GM18505 (cell line): ENCODE results near the gene HDAC4.

Source experiments
- ATAC-seq: cut with Tn5 transposase; IDR thresholded peaks from one replicate; pipeline ENCODE4 v1.9.1; 2021; ENCODE audit not compliant: unreplicated experiment
- POLR2A ChIP-seq: IDR thresholded peaks from 4 replicates; pipeline ENCODE4 v1.6.1; 2011; ENCODE audit warnings: borderline replicate concordance; ENCODE audit not compliant: insufficient read depth, insufficient read length; ENCODE audit errors: extremely low read depth

Gene HDAC4

GRCh38 chr2:239398521-239398921 is 2.3 kb downstream of the HDAC4 start:
- no peak for ATAC-seq
- no peak for TF ChIP-seq POLR2A

GRCh38 chr2:239397931-239398471 is 2.8 kb downstream of the HDAC4 start:
- ATAC-seq, result no peak
- no peak for TF ChIP-seq POLR2A

- no peak for TF ChIP-seq POLR2A
- ATAC-seq, result no peak
Observed at GRCh38 chr2:239396881-239397681, 3.7 kb downstream of the HDAC4 start.

- no peak for TF ChIP-seq POLR2A
- ATAC-seq, result no peak
Observed at GRCh38 chr2:239395524-239395923, 5.3 kb downstream of the HDAC4 start.

GRCh38 chr2:239394978-239395377 is 5.8 kb downstream of the HDAC4 start:
- TF ChIP-seq POLR2A, result no peak
- no peak for ATAC-seq

- no peak for ATAC-seq
- no peak for TF ChIP-seq POLR2A
Observed at GRCh38 chr2:239394346-239394945, 6.4 kb downstream of the HDAC4 start.

GRCh38 chr2:239393941-239394340 is 6.9 kb downstream of the HDAC4 start:
- TF ChIP-seq POLR2A, result no peak
- no peak for ATAC-seq

GRCh38 chr2:239393388-239393940 is 7.4 kb downstream of the HDAC4 start:
- TF ChIP-seq POLR2A, result no peak
- ATAC-seq, result no peak

- ATAC-seq, result no peak
- no peak for TF ChIP-seq POLR2A
Observed at GRCh38 chr2:239392688-239393387, 8.0 kb downstream of the HDAC4 start.

GRCh38 chr2:239392072-239392357 is 8.8 kb downstream of the HDAC4 start:
- no peak for TF ChIP-seq POLR2A
- ATAC-seq, result no peak

GRCh38 chr2:239391286-239392071 is 9.3 kb downstream of the HDAC4 start:
- no peak for TF ChIP-seq POLR2A
- no peak for ATAC-seq

GRCh38 chr2:239390546-239391285 is 10.1 kb downstream of the HDAC4 start:
- ATAC-seq, result no peak
- TF ChIP-seq POLR2A, result no peak
